ENCODE measurements around the gene CCR5AS.
"Not testable (repeated sequence)": the region's sequence is repeated elsewhere in the genome, so short reads cannot be mapped to it uniquely, and the experiment has no call there.

The CCR5AS gene

GRCh38 chr3:46402902-46403301 is 4.0 kb downstream of the CCR5AS start:
- not testable (repeated sequence) for H3K4me1 ChIP-seq (ENCODE audit: insufficient read depth, low read length); H3K36me3 ChIP-seq (ENCODE audit: insufficient read depth, low read length); H3K9ac ChIP-seq (ENCODE audit: low read depth, low read length); H3K9me3 ChIP-seq (ENCODE audit: control insufficient read depth, insufficient read depth, low read length)

DNA sequence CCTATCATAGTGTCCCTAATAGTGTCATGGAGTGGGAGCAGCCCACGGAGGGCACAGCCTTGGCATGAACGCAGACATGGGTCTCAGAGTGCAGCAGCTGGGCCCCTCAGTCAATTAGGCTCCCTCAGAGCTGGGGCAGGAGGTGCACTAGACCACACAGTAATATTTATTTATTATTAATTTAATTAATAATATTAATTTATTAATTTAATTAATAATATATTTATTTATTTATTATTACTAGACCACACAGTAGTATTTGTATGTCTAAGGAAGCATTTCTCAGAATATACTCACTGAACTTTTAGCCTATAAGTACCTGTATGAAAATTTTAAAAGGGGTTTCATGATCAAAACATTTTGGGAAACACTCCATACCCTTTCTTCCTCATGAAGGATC is 5.3 kb downstream of the CCR5AS start:
- Histone ChIP-seq H3K9me3 (ENCODE audit: control insufficient read depth, insufficient read depth, low read length) (no peaks in the 10 kb centered on the region), H3K36me3 (ENCODE audit: insufficient read depth, low read length) (no peaks in the 10 kb centered on the region), H3K9ac (ENCODE audit: low read depth, low read length) (no peak overlapping the region), H3K4me1 (ENCODE audit: insufficient read depth, low read length) (no peaks in the 10 kb centered on the region)

- no peaks in the 10 kb centered on the region for H3K9me3 ChIP-seq (ENCODE audit: control insufficient read depth, insufficient read depth, low read length)
- no peaks in the 10 kb centered on the region for H3K36me3 ChIP-seq (ENCODE audit: insufficient read depth, low read length)
- H3K4me1 ChIP-seq (ENCODE audit: insufficient read depth, low read length) = no peaks in the 10 kb centered on the region
- H3K9ac ChIP-seq (ENCODE audit: low read depth, low read length) = no peak overlapping the region
Measured at GRCh38 chr3:46400846-46401245, 6.0 kb downstream of the CCR5AS start.

GRCh38 chr3:46400000-46400734 is 6.7 kb downstream of the CCR5AS start:
- H3K9me3 ChIP-seq (ENCODE audit: control insufficient read depth, insufficient read depth, low read length) = no peaks in the 10 kb centered on the region
- no peak overlapping the region for H3K9ac ChIP-seq (ENCODE audit: low read depth, low read length)
- no peaks in the 10 kb centered on the region for H3K4me1 ChIP-seq (ENCODE audit: insufficient read depth, low read length)
- H3K36me3 ChIP-seq (ENCODE audit: insufficient read depth, low read length) = no peaks in the 10 kb centered on the region

GRCh38 chr3:46399557-46399956 is 7.3 kb downstream of the CCR5AS start:
- H3K9ac ChIP-seq (ENCODE audit: low read depth, low read length) = no peak overlapping the region
- H3K9me3 ChIP-seq (ENCODE audit: control insufficient read depth, insufficient read depth, low read length) = no peaks in the 10 kb centered on the region
- no peaks in the 10 kb centered on the region for H3K4me1 ChIP-seq (ENCODE audit: insufficient read depth, low read length)
- no peaks in the 10 kb centered on the region for H3K36me3 ChIP-seq (ENCODE audit: insufficient read depth, low read length)

GRCh38 chr3:46399098-46399497 is 7.8 kb downstream of the CCR5AS start:
- peaks cover under 1% of the 10 kb centered on the region; the same call in 1 of the 2 replicates for H3K4me1 ChIP-seq (ENCODE audit: insufficient read depth, low read length)
- no peaks in the 10 kb centered on the region for H3K36me3 ChIP-seq (ENCODE audit: insufficient read depth, low read length)
- H3K9ac ChIP-seq (ENCODE audit: low read depth, low read length) = no peak overlapping the region
- no peaks in the 10 kb centered on the region for H3K9me3 ChIP-seq (ENCODE audit: control insufficient read depth, insufficient read depth, low read length)

DNA sequence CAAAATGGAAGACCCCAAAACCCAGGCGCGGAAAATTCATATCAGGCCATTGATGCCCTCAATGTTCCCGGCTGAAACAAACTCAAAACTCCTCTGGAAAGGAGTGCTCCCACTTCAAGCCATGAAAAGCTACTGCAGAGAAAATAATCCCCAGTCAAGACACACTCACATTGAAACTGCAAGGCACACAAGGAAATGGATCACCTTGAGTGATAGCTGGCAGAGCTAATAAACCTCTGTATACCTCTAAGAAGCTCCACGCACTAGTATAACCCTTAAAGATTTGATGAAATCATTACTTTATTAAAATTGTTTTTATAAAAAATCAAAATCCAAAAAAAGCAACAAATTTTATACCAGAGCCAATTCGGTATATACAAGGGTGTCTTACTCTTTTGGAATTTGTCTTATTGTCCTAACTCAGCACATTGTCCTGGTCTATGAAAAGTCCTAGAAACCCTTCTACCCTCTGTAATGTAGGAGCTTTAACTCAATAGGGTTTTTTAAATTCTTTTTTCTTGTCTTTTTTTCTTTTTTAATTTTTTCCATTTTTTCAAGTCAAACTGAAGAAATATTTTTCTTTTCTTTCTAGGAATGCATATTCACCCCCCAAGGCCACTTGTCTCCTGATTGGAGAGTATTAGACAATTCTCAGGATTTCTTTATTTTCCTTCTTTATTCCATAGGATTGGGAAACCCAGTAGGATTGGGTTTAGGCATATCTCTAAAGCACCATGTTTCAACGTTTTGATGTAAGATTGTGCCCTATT is 8.5 kb downstream of the CCR5AS start:
- Histone ChIP-seq H3K9ac (ENCODE audit: low read depth, low read length) (no peak overlapping the region), H3K36me3 (ENCODE audit: insufficient read depth, low read length) (no peaks in the 10 kb centered on the region), H3K9me3 (ENCODE audit: control insufficient read depth, insufficient read depth, low read length) (no peaks in the 10 kb centered on the region), H3K4me1 (ENCODE audit: insufficient read depth, low read length) (peaks cover 6% of the 10 kb centered on the region; the same call in 1 of the 2 replicates)

GRCh38 chr3:46397111-46397510 is 9.8 kb downstream of the CCR5AS start:
- Histone ChIP-seq H3K36me3 (ENCODE audit: insufficient read depth, low read length) (no peaks in the 10 kb centered on the region), H3K9ac (ENCODE audit: low read depth, low read length) (no peak overlapping the region), H3K9me3 (ENCODE audit: control insufficient read depth, insufficient read depth, low read length) (no peaks in the 10 kb centered on the region), H3K4me1 (ENCODE audit: insufficient read depth, low read length) (peaks cover 6% of the 10 kb centered on the region; the same call in 1 of the 2 replicates)

DNA sequence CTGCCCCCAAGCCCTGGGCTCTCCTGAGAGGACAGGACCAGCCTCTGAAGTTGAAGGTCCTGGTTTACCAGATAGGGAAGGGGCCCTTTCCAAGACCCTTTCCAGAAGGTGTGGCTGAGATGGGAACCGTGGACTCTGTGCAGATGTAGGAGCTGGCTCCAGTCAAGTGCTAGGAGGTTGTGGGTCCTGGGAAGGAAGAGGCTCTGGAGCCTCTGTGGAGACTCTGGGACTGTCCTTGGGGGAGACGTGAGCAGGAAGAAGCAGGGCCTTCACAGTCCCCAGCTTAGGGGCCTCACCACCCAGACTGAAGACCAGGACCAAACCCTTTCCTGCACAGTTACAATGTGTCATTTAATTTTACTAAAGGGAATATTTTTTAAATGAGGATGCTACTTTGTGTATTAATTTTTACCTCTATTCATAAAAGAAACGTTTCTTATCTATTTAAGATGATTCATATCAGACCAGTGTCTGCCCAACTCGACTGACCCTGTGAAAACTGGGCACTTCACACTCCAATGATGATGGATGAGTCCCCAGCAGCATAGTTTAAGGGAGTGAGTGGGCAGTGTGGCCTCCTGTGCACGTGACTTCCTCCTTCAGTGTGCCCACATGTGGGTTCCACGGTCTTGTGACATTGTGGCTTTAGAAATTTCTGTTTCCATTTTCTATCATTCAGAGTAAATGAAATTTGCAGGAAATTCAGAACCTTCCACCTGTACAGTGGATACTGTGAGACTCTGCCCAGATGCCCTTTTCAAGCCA is 10.9 kb downstream of the CCR5AS start:
- Histone ChIP-seq H3K9me3 (ENCODE audit: control insufficient read depth, insufficient read depth, low read length) (no peaks in the 10 kb centered on the region), H3K9ac (ENCODE audit: low read depth, low read length) (no peak overlapping the region), H3K36me3 (ENCODE audit: insufficient read depth, low read length) (no peaks in the 10 kb centered on the region), H3K4me1 (ENCODE audit: insufficient read depth, low read length) (peaks cover 6% of the 10 kb centered on the region; the same call in 1 of the 2 replicates)

- no peaks in the 10 kb centered on the region for H3K9me3 ChIP-seq (ENCODE audit: control insufficient read depth, insufficient read depth, low read length)
- H3K4me1 ChIP-seq (ENCODE audit: insufficient read depth, low read length) = peaks cover 6% of the 10 kb centered on the region; the same call in 1 of the 2 replicates
- no peak overlapping the region for H3K9ac ChIP-seq (ENCODE audit: low read depth, low read length)
- H3K36me3 ChIP-seq (ENCODE audit: insufficient read depth, low read length) = no peaks in the 10 kb centered on the region
Measured at GRCh38 chr3:46395210-46395661, 11.6 kb downstream of the CCR5AS start.

DNA sequence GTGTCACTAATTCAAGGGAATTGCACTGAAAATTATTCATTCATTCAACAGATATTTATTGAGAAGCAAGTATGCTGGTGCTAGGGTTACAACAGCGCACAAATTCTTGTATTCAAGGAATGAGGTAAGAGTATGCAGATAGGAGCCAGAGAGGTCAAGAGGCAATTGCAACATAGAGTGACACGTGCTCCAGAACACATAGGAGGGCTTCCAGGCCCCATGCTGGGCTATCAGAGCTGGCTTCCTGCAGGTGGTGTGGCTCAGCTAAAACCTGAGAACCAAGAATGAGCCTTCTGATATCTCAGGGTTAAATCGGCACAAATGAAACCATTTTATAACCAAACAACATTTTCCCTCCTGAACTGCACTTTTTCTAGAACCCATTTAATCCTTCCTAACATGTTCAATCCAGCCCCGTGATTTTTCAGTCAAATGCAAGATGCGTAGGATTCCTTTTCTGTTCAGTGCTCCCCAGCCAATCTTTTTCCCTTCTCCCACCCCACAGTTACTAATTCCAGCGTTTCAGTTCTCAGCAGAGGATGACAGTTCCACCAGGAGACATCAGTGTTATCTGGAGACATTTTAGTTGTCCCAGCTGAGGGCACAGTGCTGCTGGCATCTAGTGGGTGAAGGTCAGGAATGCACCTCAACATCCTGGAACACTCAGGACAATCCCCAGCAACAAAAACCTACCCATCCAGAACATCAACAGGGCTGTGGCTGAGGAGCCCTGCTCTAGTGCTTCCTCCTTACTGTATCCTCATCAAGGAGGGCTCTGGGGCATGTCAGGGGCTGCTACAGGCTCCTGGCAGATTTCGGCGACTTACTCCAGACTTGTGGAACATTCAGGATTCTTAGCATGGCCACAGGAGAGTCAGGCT is 13.1 kb downstream of the CCR5AS start:
- no peak overlapping the region for H3K9ac ChIP-seq (ENCODE audit: low read depth, low read length)
- no peaks in the 10 kb centered on the region for H3K36me3 ChIP-seq (ENCODE audit: insufficient read depth, low read length)
- no peaks in the 10 kb centered on the region for H3K9me3 ChIP-seq (ENCODE audit: control insufficient read depth, insufficient read depth, low read length)
- H3K4me1 ChIP-seq (ENCODE audit: insufficient read depth, low read length) = peaks cover 6% of the 10 kb centered on the region; the same call in 1 of the 2 replicates

GRCh38 chr3:46393011-46393410 is 13.9 kb downstream of the CCR5AS start:
- Histone ChIP-seq H3K36me3 (ENCODE audit: insufficient read depth, low read length) (no peaks in the 10 kb centered on the region), H3K9me3 (ENCODE audit: control insufficient read depth, insufficient read depth, low read length) (no peaks in the 10 kb centered on the region), H3K9ac (ENCODE audit: low read depth, low read length) (no peak overlapping the region), H3K4me1 (ENCODE audit: insufficient read depth, low read length) (peaks cover 6% of the 10 kb centered on the region; the same call in 1 of the 2 replicates)

DNA sequence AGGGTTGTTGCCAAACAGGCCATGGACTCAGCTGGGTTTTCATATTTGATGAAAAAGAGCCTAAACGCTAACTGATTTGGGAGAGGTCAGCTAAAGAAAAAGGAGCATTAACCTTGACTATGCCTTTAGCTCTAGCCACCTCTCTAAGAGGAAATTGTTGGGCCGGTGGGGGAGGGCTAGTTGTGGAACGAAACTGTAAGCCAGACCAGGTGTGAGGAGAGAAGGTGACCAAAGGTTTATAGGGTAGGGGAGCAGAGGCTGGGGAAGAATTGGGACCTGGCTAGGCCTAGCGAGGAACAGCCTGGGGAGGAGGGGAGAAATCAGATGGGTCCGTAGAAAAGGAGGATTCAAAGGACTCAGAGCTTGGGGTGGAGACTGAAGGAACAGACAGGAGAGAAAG is 15.3 kb downstream of the CCR5AS start:
- H3K9ac ChIP-seq (ENCODE audit: low read depth, low read length); H3K9me3 ChIP-seq (ENCODE audit: control insufficient read depth, insufficient read depth, low read length); H3K4me1 ChIP-seq (ENCODE audit: insufficient read depth, low read length): not testable (repeated sequence)

DNA sequence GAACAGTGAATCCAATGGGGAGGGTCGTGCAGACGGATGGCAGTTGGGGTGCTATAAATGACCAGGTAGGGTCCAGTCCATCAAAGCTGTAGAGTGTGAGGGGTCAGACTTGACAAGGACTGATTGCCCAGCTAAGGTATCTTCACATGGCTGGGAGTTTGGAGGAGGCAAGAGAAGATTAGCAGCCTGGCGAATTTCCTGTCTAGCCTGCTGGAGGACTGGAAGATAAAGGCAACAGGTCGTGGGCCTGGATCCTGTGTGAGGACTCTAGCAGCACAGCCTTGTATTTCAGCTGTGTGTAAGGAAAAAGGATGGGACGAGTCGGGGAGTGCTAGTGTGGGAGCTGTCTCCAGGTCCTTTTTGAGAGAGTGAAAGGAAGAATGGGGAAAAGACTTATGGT is 17.6 kb downstream of the CCR5AS start:
- no peak overlapping the region for H3K9ac ChIP-seq (ENCODE audit: low read depth, low read length)
- H3K9me3 ChIP-seq (ENCODE audit: control insufficient read depth, insufficient read depth, low read length) = no peaks in the 10 kb centered on the region
- no peaks in the 10 kb centered on the region for H3K36me3 ChIP-seq (ENCODE audit: insufficient read depth, low read length)
- peaks cover 6% of the 10 kb centered on the region; the same call in 1 of the 2 replicates for H3K4me1 ChIP-seq (ENCODE audit: insufficient read depth, low read length)

More for the DNA sequence above, 15.3 kb downstream of the CCR5AS start:
- H3K36me3 ChIP-seq (ENCODE audit: insufficient read depth, low read length) = not testable (repeated sequence)
